WTC11 (cell line): ENCODE measurements around the gene TCAF1. TPM values are rescaled to one million over a fixed set of nuclear protein-coding genes. Genes with fewer than 3 reads are reported as not detected.

Source experiments
- ATAC-seq: fragments of 200-7000 bp; cut with Tn5 transposase; 2 replicates; pipeline ENCODE4 v1.10.0; 2021; ENCODE audit warnings: mild to moderate bottlenecking, moderate library complexity
- CTCF ChIA-PET: fragments of 300-600 bp; sonication (Branson Sonifier 250); formaldehyde crosslinking; loops from one replicate; lab custom pipeline; 2021; ENCODE audit warnings: antibody characterized with exemption; lab: Charles Lee
- POLR2A ChIA-PET: fragments of 350-600 bp; sonication (Branson Sonifier 250); formaldehyde crosslinking; loops from one replicate; lab custom pipeline; 2021; ENCODE audit warnings: antibody characterized with exemption; lab: Charles Lee
- DNase-seq: peaks from one replicate; pipeline ENCODE4 v3.0.0; 2021; ENCODE audit warnings: low spot score
- H3K27ac Mint-ChIP-seq: 2 replicates; pipeline ENCODE4 v1.8.0; 2021; ENCODE audit warnings: mixed read lengths
- H3K27me3 Mint-ChIP-seq: 2 replicates; pipeline ENCODE4 v1.8.0; 2021; ENCODE audit warnings: low read depth, mild to moderate bottlenecking, moderate library complexity, mixed read lengths
- H3K36me3 Mint-ChIP-seq: 2 replicates; pipeline ENCODE4 v1.8.0; 2021; ENCODE audit warnings: mixed read lengths
- H3K4me1 Mint-ChIP-seq: 2 replicates; pipeline ENCODE4 v1.8.0; 2022; ENCODE audit warnings: mixed read lengths
- H3K4me3 Mint-ChIP-seq: 2 replicates; pipeline ENCODE4 v1.8.0; 2021; ENCODE audit warnings: mild to moderate bottlenecking, moderate library complexity, mixed read lengths
- H3K9me3 Mint-ChIP-seq: 2 replicates; pipeline ENCODE4 v1.8.0; 2021; ENCODE audit warnings: mixed read lengths
- CREM ChIP-seq: sonication (generic); formaldehyde crosslinking; IDR thresholded peaks from 2 replicates; pipeline ENCODE4 v1.8.1; 2022; ENCODE audit warnings: mild to moderate bottlenecking, missing genetic modification reagents, moderate library complexity
- GABPB1 ChIP-seq: sonication (generic); formaldehyde crosslinking; IDR thresholded peaks from 2 replicates; pipeline ENCODE4 v1.8.1; 2023; ENCODE audit warnings: mild to moderate bottlenecking, missing genetic modification reagents
- MYBL2 ChIP-seq: sonication (generic); formaldehyde crosslinking; IDR thresholded peaks from 2 replicates; pipeline ENCODE4 v1.8.1; 2023; ENCODE audit warnings: mild to moderate bottlenecking, moderate library complexity, missing genetic modification reagents
- NFATC4 ChIP-seq: fragments of 250-450 bp; sonication (Bioruptor Pico); IDR thresholded peaks from 2 replicates; pipeline ENCODE4 v1.9.0; 2021; ENCODE audit warnings: mild to moderate bottlenecking
- RELA ChIP-seq: sonication (generic); formaldehyde crosslinking; IDR thresholded peaks from 2 replicates; pipeline ENCODE4 v1.8.1; 2022; ENCODE audit warnings: missing genetic modification reagents, mild to moderate bottlenecking, borderline replicate concordance
- ZBTB21 ChIP-seq: sonication (generic); formaldehyde crosslinking; IDR thresholded peaks from 2 replicates; pipeline ENCODE4 v1.8.1; 2023; ENCODE audit warnings: mild to moderate bottlenecking, missing genetic modification reagents, borderline replicate concordance
- ZNF232 ChIP-seq: sonication (generic); formaldehyde crosslinking; IDR thresholded peaks from 2 replicates; pipeline ENCODE4 v1.8.0; 2022; ENCODE audit warnings: mild to moderate bottlenecking, missing genetic modification reagents
- ZNF396 ChIP-seq: fragments of 250-450 bp; sonication (Bioruptor Pico); IDR thresholded peaks from 2 replicates; pipeline ENCODE4 v1.8.0; 2021; ENCODE audit warnings: mild to moderate bottlenecking, moderate library complexity, borderline replicate concordance
- ZNF423 ChIP-seq: fragments of 250-450 bp; sonication (Bioruptor Pico); IDR thresholded peaks from 2 replicates; pipeline ENCODE4 v2.1.2; 2022; ENCODE audit warnings: mild to moderate bottlenecking, moderate library complexity
- total RNA-seq: library from RNA; stranded (reverse); gene quantifications from 3 replicates; pipeline ENCODE4 v1.2.3, GENCODE V29; 2021
- TF ChIP-seq, protein P1 (sequence below): sonication (generic); formaldehyde crosslinking; IDR thresholded peaks from 2 replicates; pipeline ENCODE4 v1.8.0; 2022; ENCODE audit warnings: mild to moderate bottlenecking, missing genetic modification reagents
- TF ChIP-seq, protein P2 (sequence below): sonication (generic); formaldehyde crosslinking; IDR thresholded peaks from 2 replicates; pipeline ENCODE4 v1.8.0; 2022; ENCODE audit warnings: missing genetic modification reagents
- TF ChIP-seq, protein P3 (sequence below): sonication (generic); formaldehyde crosslinking; IDR thresholded peaks from 2 replicates; pipeline ENCODE4 v1.8.1; 2022; ENCODE audit warnings: mild to moderate bottlenecking, missing genetic modification reagents, moderate library complexity, borderline replicate concordance
- TF ChIP-seq, protein P4 (sequence below): sonication (generic); formaldehyde crosslinking; IDR thresholded peaks from 2 replicates; pipeline ENCODE4 v1.8.0; 2023; ENCODE audit warnings: missing genetic modification reagents
- TF ChIP-seq, protein P5 (sequence below): sonication (generic); formaldehyde crosslinking; IDR thresholded peaks from 2 replicates; pipeline ENCODE4 v1.8.1; 2022; ENCODE audit warnings: low read depth, mild to moderate bottlenecking, moderate library complexity, missing genetic modification reagents, borderline replicate concordance

Gene TCAF1
- total RNA-seq, 1 experiment from 2014 or later = 52.7 TPM

DNA sequence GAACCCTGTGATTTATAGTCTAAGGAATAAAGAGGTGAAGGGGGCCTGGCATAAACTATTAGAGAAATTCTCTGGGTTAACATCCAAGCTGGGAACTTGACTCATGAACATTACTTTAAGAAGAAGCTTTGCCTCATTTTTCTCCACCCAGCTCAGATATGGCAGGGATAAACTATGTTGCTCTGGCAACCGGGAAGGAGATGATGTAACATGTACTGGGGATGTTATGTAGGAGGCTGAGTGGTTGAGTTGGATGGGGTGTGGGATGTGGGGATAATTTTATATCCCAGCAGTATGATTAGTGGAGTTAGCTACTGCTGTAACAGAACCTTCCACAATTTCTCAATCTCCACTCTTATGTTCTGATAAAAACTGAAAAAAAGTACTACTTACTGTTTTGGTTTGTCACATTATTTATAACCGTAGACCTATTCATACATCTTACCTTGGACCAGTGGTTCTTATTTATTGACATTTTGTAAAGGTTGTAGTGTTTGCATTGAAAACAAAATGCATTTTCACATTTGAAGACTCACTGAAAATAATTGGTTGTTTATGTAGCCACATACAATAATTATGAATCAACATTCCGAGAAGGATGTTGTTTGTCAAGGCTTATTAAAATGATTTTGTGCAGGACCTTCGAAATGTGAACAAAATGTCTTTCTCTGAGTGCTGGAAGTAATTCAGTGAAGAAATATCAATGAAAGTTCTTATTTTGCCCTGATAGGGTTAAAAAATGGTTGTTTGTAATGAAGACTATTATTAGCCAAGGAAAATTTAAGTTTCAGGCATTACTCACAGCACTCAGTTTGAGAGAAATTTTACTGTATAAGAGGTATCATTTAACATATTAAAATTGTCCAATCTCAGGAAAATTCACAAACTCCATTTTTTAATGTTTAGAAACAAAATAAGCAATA, 34.4 kb upstream of the TCAF1 start (continued):
- TF ChIP-seq, protein P1, sequence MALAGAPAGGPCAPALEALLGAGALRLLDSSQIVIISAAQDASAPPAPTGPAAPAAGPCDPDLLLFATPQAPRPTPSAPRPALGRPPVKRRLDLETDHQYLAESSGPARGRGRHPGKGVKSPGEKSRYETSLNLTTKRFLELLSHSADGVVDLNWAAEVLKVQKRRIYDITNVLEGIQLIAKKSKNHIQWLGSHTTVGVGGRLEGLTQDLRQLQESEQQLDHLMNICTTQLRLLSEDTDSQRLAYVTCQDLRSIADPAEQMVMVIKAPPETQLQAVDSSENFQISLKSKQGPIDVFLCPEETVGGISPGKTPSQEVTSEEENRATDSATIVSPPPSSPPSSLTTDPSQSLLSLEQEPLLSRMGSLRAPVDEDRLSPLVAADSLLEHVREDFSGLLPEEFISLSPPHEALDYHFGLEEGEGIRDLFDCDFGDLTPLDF (CRISPR knock-in tag) = no peak
- TF ChIP-seq, protein P2, sequence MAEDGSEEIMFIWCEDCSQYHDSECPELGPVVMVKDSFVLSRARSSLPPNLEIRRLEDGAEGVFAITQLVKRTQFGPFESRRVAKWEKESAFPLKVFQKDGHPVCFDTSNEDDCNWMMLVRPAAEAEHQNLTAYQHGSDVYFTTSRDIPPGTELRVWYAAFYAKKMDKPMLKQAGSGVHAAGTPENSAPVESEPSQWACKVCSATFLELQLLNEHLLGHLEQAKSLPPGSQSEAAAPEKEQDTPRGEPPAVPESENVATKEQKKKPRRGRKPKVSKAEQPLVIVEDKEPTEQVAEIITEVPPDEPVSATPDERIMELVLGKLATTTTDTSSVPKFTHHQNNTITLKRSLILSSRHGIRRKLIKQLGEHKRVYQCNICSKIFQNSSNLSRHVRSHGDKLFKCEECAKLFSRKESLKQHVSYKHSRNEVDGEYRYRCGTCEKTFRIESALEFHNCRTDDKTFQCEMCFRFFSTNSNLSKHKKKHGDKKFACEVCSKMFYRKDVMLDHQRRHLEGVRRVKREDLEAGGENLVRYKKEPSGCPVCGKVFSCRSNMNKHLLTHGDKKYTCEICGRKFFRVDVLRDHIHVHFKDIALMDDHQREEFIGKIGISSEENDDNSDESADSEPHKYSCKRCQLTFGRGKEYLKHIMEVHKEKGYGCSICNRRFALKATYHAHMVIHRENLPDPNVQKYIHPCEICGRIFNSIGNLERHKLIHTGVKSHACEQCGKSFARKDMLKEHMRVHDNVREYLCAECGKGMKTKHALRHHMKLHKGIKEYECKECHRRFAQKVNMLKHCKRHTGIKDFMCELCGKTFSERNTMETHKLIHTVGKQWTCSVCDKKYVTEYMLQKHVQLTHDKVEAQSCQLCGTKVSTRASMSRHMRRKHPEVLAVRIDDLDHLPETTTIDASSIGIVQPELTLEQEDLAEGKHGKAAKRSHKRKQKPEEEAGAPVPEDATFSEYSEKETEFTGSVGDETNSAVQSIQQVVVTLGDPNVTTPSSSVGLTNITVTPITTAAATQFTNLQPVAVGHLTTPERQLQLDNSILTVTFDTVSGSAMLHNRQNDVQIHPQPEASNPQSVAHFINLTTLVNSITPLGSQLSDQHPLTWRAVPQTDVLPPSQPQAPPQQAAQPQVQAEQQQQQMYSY = no peak
- TF ChIP-seq, protein P3, sequence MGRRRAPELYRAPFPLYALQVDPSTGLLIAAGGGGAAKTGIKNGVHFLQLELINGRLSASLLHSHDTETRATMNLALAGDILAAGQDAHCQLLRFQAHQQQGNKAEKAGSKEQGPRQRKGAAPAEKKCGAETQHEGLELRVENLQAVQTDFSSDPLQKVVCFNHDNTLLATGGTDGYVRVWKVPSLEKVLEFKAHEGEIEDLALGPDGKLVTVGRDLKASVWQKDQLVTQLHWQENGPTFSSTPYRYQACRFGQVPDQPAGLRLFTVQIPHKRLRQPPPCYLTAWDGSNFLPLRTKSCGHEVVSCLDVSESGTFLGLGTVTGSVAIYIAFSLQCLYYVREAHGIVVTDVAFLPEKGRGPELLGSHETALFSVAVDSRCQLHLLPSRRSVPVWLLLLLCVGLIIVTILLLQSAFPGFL (CRISPR knock-in tag) = no peak
- TF ChIP-seq NFATC4 (CRISPR knock-in tag) (no peak), ZNF396 (CRISPR knock-in tag) (no peak), CREM (CRISPR knock-in tag) (no peak), ZBTB21 (CRISPR knock-in tag) (no peak), ZNF423 (CRISPR knock-in tag) (no peak)

DNA sequence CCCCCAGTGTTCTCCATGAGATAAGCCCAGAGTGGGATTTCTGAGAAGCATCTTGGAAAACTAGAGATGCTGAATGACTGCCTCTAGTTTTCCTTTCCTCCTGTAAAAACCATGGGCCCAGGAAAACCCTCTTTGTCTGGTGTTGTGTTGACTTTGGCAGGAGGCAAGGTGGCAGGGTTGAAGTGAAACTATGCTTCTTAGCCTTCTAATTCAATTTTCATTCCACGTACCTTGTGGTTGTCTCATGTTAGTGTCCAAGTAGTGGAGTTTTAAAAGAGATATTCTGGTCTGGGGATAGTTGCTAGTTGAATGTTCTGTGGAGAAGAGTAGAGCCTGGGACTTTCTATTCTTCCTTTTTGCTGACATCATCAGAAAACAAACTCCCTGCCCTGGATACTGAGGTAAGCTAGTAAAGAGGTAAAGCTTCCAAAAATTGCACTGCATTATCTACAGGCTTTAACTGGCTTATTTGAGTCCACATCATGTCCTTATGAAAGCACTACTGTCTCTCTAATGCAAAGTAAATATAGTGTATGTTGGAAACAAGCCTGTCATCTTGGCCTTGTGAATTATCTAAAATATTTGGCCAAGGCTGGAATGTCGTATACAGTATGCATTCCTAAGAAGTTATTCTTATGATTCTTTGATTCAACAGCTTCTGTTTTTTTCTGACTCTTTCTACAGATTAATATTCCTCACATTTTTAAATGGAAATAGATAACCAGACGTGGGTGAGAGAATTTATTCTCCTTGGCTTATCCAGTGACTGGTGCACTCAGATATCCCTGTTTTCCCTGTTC, 32.8 kb upstream of the TCAF1 start, which contains the start of gene OR2F2:
TSS of gene OR2F2 (plus strand) at position 708 of the 800 bp plus-strand sequence. CDS start at position 708, 0 bp downstream.
- Mint-ChIP-seq H3K4me3 (no peak within 1 kb of the TSS), H3K36me3 (no peaks in the 10 kb centered on the region), H3K4me1 (no peaks in the 10 kb centered on the region), H3K27me3 (no peaks in the 10 kb centered on the region; the same call in 1 of the 2 replicates), H3K27ac (no peak within 1 kb of the TSS), H3K9me3 (peaks cover 5% of the 10 kb centered on the region; the same call in 1 of the 2 replicates)
- ChIA-PET CTCF (no interaction called here), POLR2A (no interaction called here)
- DNase-seq = no peak
- TF ChIP-seq ZBTB21 (CRISPR knock-in tag) (no peak), ZNF232 (CRISPR knock-in tag) (no peak), RELA (CRISPR knock-in tag) (no peak), MYBL2 (no peak), GABPB1 (no peak)
- TF ChIP-seq, protein P4, sequence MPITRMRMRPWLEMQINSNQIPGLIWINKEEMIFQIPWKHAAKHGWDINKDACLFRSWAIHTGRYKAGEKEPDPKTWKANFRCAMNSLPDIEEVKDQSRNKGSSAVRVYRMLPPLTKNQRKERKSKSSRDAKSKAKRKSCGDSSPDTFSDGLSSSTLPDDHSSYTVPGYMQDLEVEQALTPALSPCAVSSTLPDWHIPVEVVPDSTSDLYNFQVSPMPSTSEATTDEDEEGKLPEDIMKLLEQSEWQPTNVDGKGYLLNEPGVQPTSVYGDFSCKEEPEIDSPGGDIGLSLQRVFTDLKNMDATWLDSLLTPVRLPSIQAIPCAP = no peak
- TF ChIP-seq, protein P5, sequence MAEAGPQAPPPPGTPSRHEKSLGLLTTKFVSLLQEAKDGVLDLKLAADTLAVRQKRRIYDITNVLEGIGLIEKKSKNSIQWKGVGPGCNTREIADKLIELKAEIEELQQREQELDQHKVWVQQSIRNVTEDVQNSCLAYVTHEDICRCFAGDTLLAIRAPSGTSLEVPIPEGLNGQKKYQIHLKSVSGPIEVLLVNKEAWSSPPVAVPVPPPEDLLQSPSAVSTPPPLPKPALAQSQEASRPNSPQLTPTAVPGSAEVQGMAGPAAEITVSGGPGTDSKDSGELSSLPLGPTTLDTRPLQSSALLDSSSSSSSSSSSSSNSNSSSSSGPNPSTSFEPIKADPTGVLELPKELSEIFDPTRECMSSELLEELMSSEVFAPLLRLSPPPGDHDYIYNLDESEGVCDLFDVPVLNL = no peak
- no peak for ATAC-seq
